Measurements from ENCODE around the gene PIK3C3.

DNA sequence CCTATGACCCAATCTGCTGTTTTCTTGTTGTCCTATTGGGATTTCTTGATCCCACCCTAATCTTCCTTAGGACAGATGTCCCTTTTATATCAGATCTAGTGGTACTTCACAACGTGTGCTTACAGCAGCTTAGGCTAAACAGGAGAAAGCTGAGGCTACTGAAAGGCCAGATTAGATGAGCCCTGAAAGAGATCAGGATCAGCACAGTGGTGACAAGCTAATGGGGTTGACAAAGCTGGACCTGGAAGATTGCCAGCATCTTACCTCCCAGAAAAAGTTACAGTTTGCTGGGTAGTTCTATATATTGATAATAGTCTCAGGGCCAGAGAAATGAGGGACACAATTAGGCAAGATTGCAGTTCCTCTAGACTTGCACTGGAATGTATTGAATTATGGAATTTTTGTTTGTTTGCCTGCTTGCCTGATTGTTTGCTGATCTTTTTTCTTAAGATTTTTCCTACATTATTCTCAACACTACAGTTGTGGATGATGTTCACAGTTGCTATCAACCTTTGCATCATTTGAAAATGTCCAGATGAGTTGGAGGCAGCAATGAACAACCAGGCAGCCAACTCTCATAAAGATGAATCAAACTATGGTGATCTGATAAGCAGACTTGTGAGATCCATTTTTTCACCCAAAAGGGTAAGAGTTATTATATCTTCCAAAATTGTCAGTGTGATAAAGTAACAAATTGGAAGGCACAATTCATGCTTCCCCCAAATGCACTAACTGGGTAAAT lies 49.1 kb upstream of the PIK3C3 start:
- TF ChIP-seq CTCF (IDR thresholded peaks at IDR 0.05) (no peak), POLR2A (IDR thresholded peaks at IDR 0.05) (no peak)

All from heart left ventricle (tissue), 13 donors.